Head of caudate nucleus (tissue), 42 donors: ENCODE results near the gene GLIPR2.
"Not testable (repeated sequence)": the region's sequence is repeated elsewhere in the genome, so short reads cannot be mapped to it uniquely, and the experiment has no call there.

Experiments
- DNase-seq, 42 donors: peaks; one replicate each; pipeline versions ENCODE4 v3.0.0 to v3.0.0-alpha.2; 2020 to 2021; ENCODE audit warnings: mixed read lengths in 7 of 42
- intact Hi-C: fragments of 100-400 bp; cut with DNase I; formaldehyde crosslinking; loops from one replicate; pipeline ENCODE4 v1.15.0; 2022

The GLIPR2 gene

DNA sequence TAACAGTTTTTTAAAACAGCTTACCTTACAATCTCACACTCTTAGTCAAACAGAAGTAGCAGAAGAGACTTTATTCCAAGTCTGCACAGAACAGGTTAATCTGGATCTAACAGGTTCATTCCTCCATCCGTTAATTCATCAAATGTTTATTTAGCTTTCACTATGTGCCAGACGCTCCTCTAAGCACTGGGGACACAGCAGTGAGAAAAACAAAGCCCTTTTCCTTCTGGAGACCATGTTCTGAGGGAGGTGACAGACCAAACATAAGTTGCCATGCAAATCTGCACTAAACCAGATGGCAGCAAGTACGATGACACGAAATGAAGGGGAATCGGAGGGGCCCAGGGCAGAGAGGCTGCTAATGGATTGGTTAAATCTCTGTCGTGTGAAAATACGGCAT is 17.1 kb upstream of the GLIPR2 start:
- intact Hi-C loops: no loop called here
- no peak for DNase-seq

DNA sequence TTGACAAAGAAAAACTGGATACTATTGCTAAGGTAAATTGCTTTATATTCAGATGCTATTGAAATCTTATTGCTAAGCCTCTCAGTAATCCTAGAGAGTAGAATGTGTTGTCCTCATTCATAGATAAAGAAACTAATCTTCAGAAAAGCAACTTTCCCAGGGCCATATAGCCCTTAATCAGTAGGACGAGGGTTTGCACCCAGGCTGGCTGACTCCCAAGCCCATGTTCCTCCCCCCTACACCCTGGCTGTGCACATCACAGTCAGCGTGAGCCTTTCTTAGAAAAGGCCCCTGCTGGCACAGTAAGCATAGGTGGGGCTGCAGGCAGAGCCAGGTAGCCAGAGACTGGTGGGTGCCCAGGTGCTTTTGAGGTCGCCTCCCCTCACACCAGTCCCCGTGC is 15.8 kb upstream of the GLIPR2 start:
- intact Hi-C loops: no loop called here

DNA sequence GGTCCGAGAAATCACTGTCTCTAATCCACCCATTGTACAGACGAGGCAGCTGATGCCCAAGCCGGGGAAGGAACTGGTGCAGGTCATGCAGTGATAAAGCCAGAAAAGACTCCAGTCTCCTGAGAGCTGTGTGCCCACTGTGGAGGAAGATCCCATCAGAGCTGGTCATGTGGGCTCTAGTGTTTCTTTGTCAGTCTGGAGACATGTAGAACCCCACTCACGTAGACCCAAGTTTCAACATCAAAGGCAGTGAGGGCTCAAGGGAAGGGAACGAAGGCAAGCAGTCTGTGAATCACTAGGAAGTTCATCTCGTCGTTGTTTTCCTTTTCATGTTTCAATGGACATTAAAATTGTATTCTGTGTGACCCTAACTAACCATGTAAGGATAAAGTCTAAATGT is 14.6 kb upstream of the GLIPR2 start:
- no peak for DNase-seq
- intact Hi-C loops: no loop called here

More for the DNA sequence above, 15.8 kb upstream of the GLIPR2 start:
- DNase-seq: no peak

DNA sequence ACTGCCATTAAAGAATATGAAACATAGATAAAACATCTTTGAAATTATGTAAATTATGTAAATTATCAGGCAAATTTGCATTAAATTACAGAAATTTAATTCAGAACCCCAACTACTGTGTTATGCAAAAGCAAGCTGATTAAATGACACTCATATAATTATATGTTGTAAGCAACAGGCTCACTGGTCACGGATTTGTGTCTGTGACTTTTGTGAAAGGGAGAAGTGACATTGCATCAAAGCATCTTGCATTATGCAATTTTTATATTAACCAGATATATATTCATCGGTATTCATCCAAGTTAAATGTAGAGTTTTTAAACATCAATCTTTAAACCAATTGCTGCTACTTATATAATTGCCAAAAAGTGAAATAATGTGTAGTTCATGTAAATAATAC is 13.0 kb upstream of the GLIPR2 start:
- DNase-seq: no peak
- intact Hi-C loops: no loop called here

DNA sequence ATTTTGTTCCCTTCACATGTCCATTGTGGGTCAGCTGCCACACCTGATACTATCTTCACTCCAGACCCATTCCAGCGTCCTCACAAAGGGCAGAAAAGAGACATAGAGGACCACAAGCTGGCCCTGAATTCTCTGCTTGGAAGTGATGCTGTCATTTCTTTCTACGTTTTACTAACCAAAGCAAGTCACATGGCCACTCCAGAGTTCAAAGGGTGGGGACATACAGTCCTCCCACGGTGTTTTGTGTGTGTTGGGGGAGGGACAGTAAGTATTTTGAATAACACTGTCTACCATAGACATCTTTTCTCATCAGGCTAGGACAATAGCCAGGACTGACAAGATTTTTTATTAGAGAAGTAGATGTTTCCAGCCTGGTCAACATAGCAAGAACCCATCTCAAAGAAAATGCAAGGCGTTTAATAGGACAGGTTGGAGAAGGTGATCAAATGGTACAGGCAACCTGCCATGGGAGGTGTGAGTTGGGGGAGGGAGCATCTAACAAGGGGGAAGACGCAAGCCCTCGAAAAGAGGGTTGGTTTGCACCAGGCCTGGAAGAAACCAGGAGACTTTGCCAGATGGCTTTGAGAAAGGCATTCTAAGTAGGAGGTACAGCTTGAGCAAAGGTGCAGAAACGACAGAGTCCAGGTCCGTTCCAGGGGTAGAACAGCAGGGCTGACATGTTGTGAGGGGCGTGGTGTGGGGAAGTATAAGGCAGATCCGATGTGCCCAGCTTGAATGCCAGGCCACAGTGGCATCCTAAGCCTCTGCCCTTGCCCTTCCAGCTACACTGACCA is 11.3 kb upstream of the GLIPR2 start:
- no peak for DNase-seq
- intact Hi-C loops: no loop called here

DNA sequence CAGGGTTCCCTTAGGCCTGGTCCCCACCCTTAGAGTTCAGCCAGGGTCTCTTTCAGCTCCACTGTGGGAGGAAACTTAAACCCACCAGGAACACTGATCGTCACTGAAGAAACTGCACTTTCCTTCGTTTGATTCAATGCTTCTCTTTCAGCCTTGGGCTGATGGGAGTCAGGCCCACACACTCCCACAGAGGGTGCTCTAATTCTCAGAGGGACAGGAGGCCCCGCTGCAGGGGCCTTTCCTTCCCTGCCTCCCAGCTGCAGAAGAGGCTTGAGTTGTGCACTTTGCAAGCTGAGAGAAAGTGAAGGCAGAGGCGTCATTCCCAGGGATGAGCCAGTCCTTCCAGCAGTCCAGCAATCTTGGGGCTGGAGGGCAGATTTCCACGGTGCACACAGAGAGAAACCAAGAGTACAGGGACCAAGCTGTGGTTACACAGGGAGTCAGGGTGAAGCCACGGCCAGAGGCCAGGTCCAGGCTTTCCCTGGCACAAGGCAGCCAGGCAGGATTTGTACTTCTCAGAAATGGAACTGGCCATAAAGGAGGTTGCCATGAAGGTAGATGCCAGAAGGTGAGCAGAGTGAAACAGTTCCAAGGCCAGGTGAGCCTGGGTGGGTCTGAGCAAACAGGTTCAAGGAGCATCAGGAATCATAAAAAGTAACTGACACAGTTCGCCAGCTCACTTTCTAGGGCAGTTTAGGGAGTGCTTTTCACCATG is 10.4 kb upstream of the GLIPR2 start:
- intact Hi-C loops: no loop called here

DNA sequence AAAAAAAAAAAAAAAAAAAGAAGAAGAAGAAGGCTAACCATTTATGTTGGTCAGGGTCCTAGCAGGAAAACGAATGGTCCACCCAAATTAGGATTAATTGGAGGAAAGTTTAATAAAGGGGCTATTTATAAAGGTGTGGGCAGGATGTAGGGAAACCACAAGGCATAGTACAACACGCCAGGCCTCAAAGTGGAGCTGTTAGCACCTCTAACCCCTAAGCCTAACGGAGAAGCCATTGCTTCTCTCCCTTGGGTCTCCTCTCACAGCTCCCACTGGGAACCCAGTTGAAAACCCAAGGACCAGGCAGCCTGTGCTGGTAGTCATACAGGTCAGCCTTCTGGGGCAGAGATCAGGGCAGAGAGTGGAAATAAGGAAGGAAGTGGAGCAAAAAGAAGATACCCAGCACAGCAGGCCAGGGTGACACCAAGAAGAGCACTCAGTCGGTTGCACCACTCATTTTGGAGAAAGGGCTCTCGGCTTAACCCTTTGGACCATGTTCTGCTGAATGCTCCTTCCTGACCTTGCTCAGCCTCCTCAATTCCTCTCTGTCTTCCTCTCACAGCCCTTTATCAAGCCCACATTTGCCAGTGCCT is 8.8 kb upstream of the GLIPR2 start:
- intact Hi-C loops: no loop called here
- peak in 1 of 42 donors; percentile 43 for DNase-seq

More for the DNA sequence above, 10.4 kb upstream of the GLIPR2 start:
- DNase-seq: peak in 3 of 42 donors; percentile 28 to 46 (median 42)

DNA sequence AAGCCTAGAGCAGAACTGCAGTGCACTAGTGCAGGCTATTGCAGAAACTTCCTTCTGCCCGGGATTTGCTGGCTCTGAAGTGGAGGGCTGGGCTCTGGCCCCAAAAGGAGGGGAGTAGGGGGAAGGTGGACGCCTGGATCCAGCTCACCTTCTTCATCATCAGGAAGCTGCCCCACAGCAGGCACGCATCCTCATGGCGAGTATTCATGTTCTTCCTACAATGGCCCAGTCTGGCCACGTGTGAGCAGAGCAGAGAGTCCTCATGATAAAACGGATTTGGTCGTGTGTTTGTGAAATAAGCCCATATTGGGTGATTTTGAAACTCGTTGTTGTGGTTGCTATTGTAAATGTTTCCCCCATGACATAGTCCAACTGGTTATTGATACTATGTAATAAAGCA is 8.2 kb upstream of the GLIPR2 start:
- peak in 1 of 42 donors; percentile 17 for DNase-seq
- intact Hi-C loops: no loop called here

DNA sequence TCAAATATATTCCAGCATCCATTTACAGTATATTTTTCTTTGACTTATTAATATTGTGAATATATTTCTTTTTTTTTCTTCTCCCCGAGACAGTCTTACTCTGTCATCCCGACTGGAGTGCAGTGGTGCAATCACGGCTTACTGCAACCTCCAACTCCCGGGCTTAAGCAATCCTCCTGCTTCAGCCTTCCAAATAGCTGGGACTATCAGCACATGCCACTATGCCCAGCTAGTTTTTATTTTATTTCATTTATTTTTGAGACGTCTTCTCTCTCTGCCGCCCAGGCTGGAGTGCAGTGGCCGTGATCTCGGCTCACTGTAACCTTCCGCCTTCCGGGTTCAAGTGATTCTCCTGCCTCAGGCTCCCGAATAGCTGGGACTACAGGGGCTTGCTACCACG is 7.4 kb upstream of the GLIPR2 start:
- intact Hi-C loops: no loop called here
- DNase-seq: no peak

DNA sequence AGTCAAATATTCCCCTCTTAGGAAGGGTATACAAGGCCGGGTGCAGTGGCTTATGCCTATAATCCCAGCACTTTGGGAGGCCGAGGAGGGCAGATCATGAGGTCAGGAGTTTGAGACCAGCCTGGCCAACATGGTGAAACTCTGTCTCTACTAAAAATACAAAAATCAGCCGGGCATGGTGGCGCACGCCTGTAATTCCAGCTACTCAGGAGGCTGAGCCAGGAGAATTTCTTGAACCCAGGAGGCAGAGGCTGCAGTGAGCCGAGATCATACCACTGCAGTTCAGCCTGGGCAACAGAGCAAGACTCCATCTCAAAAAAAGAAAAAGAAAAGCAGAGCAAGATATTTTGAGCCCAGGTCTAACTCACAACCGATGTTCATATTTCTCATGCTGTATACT is 4.9 kb upstream of the GLIPR2 start:
- DNase-seq, intact Hi-C loops: not testable (repeated sequence)

DNA sequence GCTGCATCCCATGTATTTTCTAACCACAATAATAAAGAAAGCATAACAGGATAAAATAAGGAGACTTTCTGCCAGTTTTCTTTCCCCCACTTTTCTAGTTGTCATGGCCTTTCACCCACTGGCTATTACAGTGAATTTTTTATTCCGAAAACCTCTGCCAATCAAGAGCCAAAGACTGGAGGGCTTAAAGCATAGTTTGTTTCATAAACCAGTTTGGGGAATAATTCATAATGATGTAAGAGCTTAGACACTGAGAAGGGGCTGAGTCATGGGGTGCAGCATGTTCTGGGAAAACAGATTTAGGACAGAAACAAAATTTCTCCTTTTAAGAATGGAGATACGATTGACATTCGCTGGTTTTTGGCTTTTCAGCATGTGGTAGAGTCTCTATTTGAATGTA is 4.4 kb upstream of the GLIPR2 start:
- intact Hi-C loops: no loop called here
- no peak for DNase-seq

DNA sequence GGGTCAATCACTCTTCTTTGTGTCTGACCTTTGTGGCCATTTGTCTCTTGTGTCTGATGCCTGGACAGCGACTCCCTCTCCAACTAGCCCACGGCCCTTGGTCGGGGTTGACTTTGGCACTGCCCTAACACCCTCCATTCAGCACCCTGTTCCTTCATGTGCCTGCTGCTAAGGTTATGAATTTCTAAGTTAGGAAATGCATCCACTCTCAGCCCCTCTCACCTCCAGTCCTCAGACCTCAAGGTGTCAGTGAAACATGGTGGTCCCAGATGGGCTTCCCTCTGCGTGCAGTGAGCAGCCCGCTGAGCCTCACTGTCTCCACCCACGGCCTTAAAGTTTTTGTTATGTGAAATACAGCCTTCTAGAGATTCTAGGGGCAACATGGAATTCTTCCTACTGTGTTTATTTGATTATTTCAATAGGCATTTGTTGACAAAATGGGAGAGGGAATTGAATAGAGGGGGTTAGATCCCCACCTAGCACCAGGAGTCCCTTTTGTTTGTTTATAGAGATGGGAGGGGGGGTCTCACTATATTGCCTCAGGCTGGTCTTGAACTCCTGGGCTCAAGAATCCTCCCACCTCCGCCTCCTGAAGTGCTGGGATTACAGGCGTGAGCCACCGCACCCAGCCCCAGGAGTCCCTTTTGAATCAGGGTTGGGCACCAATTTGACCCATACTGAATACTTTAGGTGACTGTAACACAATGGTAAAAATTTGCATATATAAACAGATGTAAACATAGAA is 1.6 kb upstream of the GLIPR2 start:
- DNase-seq: no peak
- intact Hi-C loops: no loop called here

DNA sequence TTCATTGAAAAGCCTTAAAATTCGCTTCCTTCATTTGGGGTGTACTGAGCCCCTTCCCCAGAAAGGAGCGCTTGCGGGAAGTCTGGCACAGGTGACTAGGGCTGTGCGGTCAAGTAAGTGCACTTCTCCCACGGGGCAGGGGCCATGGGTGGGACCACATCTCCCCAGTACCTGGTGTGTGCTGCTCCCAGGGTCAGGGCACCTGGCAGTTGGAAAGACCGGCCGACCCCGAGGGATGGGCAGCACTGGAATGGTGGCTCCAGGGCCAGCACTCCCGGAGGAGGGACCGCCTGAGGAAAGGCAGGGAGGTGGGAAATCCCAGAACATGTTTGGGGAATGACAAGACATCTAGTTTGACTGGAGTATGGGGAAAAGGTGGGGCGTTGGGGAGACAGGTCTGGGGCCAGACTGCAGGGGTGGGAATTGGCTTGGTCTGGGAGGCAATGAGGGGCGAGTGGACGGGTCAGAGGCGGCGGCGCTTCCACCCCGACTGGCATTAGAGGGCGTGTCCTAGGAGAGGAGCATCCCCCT is 727 bp upstream of the GLIPR2 start:
- peak in 2 of 42 donors; percentile 27 to 68 for DNase-seq
- intact Hi-C loops: no loop called here

DNA sequence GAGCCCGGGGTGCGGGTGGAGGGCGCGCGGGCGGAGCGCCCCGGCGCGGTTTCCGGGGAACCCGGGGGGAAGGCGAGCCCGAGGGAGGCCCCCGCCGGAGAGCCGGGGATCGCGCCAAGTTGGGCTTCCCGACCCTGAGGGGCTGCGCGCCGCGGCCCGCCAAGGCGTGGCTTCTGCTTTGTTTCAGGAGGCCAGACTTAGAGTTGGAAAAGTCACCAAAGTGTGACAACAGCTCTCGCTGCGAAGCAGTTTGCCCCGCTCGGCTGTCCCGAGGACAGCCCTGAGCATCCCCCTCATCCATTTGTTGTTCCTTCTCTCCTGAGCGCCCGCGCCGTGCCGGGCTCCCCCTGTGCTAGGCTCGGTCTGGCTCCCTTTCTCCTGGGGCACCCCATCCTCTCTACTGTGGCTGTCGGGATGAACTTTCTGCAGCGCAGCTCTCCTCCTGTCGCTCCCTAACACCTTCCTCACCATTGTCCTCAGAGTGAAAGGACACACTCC is 410 bp downstream of the GLIPR2 start:
- DNase-seq: peak in 2 of 42 donors; percentile 28 to 32
- intact Hi-C loops: no loop called here

DNA sequence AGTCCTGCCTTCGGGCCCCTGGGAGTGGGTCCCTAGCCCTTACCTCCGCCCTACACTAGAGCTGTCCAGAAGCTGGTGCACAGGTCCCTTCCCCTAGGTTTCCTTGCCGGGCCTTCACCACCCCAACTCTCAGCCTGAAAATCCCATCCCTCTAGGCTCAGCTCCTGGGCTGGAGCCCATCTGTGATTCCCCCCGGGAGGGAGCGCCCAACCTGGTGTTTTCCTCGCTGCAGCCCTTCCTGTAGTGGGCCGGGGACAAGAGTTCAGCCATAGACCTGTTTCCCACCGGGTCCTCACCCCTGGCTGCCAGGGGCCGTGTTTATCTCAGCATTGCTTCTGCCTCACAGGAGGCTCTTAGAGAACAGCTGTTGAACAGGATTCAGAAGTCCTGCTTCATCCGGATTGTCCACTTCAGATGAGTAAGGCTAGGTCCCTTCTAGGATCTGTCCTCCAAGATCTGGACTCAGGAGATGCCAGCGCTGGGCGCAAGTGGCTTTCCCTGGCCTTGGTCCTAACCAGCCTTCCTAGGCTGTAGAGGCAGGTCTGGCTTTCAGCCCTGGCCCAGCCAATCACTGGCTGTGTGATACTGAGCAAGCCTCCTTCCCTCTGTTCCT is 965 bp downstream of the GLIPR2 start:
- peak in 13 of 42 donors; percentile 27 to 72 (median 51) for DNase-seq
- intact Hi-C loops: no loop called here

DNA sequence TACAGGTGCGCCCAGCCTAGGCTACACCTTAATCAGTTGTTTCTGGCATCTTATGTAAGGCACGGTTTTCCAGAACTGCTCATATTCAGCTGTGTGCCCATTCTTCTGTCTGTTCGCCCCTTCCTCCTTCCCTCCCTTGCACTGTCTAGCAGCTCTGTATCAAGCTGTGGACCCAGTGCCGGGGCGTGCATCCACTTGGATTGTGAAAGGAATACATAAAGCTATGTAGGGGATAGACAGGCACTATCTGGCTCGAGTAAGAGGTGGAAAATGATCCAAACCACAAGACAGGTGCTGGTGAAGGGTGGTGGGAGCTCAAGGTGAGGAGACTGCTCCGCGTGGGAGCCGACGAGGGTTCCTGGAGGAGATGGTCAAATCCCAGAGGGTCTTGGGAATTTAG is 2.0 kb downstream of the GLIPR2 start:
- no peak for DNase-seq

DNA sequence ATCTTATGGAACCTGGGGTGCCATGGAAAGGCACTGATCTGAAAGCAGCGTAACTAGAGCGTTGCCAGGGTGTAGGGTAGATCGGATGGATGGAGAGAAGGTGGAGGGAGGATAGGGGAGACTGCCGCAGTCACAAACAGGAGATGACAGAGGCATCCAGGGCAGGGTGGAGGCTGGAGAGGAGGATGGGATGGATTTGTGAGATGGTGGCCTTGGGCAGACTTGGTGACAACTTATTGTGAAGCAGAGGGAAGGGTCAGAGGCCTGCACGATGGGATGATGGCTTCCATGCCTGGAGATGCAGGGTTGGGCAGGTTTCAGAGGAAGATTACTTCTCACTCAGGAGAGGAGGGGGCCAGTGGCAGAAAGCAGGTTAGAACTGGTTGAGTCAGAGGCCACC is 2.4 kb downstream of the GLIPR2 start:
- intact Hi-C loops: no loop called here

More for the DNA sequence above, 2.0 kb downstream of the GLIPR2 start:
- intact Hi-C loops: no loop called here

More for the DNA sequence above, 2.4 kb downstream of the GLIPR2 start:
- DNase-seq: no peak
